Chondrocyte (in vitro differentiated cells): Measurements from ENCODE around the gene ZDHHC16. TPM values are rescaled to one million over a fixed set of nuclear protein-coding genes. Genes with fewer than 3 reads are reported as not detected.

Experiments
- DNase-seq: peaks from one replicate; pipeline ENCODE4 v3.0.0; 2021; ENCODE audit warnings: mixed read lengths, low spot score
- H3K27ac Mint-ChIP-seq: one replicate; pipeline ENCODE4 v1.8.0; 2021; ENCODE audit warnings: mild to moderate bottlenecking, moderate library complexity, mixed read lengths; ENCODE audit not compliant: unreplicated experiment
- H3K27me3 Mint-ChIP-seq: 2 replicates; pipeline ENCODE4 v1.8.0; 2021; ENCODE audit warnings: low read depth, mixed read lengths
- H3K36me3 Mint-ChIP-seq: 2 replicates; pipeline ENCODE4 v1.8.0; 2021; ENCODE audit warnings: low read depth, mixed read lengths
- H3K4me1 Mint-ChIP-seq: 2 replicates; pipeline ENCODE4 v1.8.0; 2021; ENCODE audit warnings: low read depth, mild to moderate bottlenecking, mixed read lengths
- H3K4me3 Mint-ChIP-seq: one replicate; pipeline ENCODE4 v1.8.0; 2021; ENCODE audit warnings: mild to moderate bottlenecking, moderate library complexity, mixed read lengths; ENCODE audit not compliant: unreplicated experiment
- H3K9me3 Mint-ChIP-seq: 2 replicates; pipeline ENCODE4 v1.8.0; 2021; ENCODE audit warnings: low read depth, mixed read lengths
- CTCF ChIP-seq: fragments of 200-600 bp; sonication (generic); IDR thresholded peaks from 2 replicates; pipeline ENCODE4 v1.5.0; 2021; ENCODE audit warnings: antibody characterized with exemption, mild to moderate bottlenecking, moderate library complexity
- total RNA-seq: library from RNA; stranded (reverse); gene quantifications from 3 replicates; pipeline ENCODE4 v1.2.1, GENCODE V29; 2021

The ZDHHC16 gene
- total RNA-seq, 1 donor from 2014 or later = 50.4 TPM

- DNase-seq = no peak
- no peak overlapping the region for H3K4me3 Mint-ChIP-seq
- H3K36me3 Mint-ChIP-seq = peaks cover 21% of the 10 kb centered on the region
- no peaks in the 10 kb centered on the region for H3K27me3 Mint-ChIP-seq
- H3K4me1 Mint-ChIP-seq = no peaks in the 10 kb centered on the region
- no peak overlapping the region for H3K27ac Mint-ChIP-seq
- TF ChIP-seq CTCF = no peak
- H3K9me3 Mint-ChIP-seq = no peaks in the 10 kb centered on the region
These were observed 10.8 kb upstream of the ZDHHC16 start for GRCh38 chr10:97435211-97435610.

DNA sequence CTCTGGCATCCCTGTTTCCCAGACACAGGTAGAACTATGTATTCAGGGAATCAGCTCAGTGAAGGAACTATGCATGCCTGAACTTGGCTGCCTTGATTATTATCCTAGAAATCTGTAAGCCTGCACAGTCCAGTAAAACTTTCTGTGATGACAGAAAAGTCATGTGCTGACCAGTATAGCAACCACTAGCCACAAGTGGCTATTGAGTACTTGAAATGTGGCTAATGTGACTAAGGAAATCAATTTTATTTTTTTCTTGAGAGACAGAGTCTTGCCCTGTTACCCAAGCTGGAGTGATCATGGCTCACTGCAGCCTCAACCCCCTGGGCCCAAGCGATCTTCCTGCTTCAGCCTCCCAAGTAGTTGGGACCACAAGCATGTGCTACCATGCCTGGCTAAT is 3.7 kb upstream of the ZDHHC16 start:
- Mint-ChIP-seq H3K9me3 (no peaks in the 10 kb centered on the region), H3K27ac (no peak overlapping the region), H3K4me3 (no peak overlapping the region), H3K4me1 (peaks cover 25% of the 10 kb centered on the region), H3K27me3 (no peaks in the 10 kb centered on the region), H3K36me3 (peaks cover 8% of the 10 kb centered on the region)
- no peak for TF ChIP-seq CTCF
- no peak for DNase-seq

DNA sequence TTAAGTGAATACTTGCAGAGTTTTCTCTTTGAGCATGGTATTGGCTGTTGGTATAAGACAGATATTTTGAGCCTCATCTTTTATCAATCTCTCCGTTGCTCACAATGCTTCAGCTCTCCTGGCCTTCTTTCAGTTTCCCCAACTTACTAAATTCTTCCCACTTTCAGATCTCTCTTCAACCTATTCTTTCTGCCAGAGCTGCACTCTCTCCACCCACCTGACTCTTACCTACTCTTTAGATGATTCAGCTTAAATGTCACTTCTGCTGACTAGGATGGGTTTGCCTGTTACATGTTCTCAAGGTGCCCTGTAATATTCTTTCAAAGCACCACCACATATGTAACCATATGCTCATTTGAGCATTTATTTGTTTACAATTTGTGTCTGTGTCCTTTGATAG is 1.8 kb upstream of the ZDHHC16 start:
- H3K4me1 Mint-ChIP-seq = peaks cover 43% of the 10 kb centered on the region
- DNase-seq = no peak
- TF ChIP-seq CTCF = no peak
- no peaks in the 10 kb centered on the region for H3K9me3 Mint-ChIP-seq
- no peak overlapping the region for H3K4me3 Mint-ChIP-seq
- H3K36me3 Mint-ChIP-seq = peaks cover 8% of the 10 kb centered on the region
- no peak overlapping the region for H3K27ac Mint-ChIP-seq
- no peaks in the 10 kb centered on the region for H3K27me3 Mint-ChIP-seq

DNA sequence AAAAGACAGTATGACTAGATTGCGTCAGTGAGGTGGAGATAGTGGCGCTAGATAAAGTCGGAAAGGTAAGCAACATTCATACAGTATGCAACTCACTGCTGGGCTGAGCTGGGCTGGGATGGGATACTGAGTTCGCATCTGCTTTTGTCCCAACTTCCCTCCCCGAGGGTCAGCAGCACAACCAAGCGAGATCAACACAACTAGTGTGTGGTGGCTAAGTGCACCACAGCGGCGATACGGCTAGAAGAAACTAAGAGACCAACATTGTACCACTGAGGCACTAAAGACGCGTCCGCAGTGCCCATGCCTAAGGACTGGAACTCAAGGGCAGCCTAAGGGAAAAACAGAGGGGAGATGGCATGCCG is 636 bp upstream of the ZDHHC16 start:
- Mint-ChIP-seq H3K9me3 (no peaks in the 10 kb centered on the region), H3K36me3 (peaks cover 5% of the 10 kb centered on the region), H3K4me1 (peaks cover 46% of the 10 kb centered on the region), H3K27ac (peak overlapping the region; percentile 91), H3K27me3 (no peaks in the 10 kb centered on the region), H3K4me3 (peak overlapping the region; percentile 98)
- DNase-seq = no peak
- no peak for TF ChIP-seq CTCF

DNA sequence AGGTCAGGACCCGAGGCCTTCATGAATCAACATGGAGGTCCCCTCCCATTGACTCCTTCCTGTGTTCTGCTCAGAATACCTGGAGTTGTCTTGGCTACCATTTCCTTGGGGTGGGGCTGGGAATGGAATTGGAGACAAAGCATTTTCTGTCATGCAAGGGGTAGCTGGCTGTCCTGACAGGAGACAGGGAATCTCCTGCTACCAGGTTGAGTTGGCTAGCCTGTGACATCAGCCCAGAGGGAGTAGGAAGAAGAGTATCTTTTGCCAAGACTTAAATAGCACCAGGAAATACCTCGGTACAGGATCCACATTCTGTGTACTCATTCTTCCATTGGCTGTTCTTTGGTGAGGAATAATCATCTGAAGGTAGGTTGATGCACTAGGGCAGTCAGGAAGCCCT is 4.9 kb downstream of the ZDHHC16 start:
- Mint-ChIP-seq H3K4me3 (no peak overlapping the region), H3K36me3 (peaks cover 23% of the 10 kb centered on the region), H3K27ac (peak overlapping the region; percentile 49), H3K9me3 (no peaks in the 10 kb centered on the region), H3K27me3 (no peaks in the 10 kb centered on the region), H3K4me1 (peaks cover 69% of the 10 kb centered on the region)
- no peak for DNase-seq
- TF ChIP-seq CTCF = no peak
